ENCODE data around the gene MEGF6.

The MEGF6 gene

DNA sequence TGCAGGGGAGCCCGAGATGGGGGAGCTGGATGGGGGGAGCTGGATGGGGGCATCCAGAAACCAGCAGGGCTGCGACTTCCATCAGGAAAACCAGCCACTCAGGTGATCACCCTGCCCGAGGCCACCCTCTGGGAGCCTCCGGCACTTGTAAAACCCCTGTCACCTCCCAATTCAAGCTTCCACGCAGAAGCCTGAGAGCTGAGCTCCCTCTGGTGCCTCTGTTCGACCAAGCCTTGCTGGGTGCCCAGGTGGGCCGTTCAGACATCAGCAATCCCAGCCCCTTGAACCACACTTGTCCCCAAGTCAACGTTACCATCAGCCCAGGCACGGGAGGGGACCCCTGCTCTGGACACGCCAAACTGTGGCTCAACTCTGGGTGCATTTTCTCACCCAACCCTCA is 59.6 kb downstream of the MEGF6 start:
- in situ Hi-C loops (cut with MboI; ENCODE audit: low sequenced_read_pairs, unreplicated experiment): no loop called here
- TF ChIP-seq, protein P1, sequence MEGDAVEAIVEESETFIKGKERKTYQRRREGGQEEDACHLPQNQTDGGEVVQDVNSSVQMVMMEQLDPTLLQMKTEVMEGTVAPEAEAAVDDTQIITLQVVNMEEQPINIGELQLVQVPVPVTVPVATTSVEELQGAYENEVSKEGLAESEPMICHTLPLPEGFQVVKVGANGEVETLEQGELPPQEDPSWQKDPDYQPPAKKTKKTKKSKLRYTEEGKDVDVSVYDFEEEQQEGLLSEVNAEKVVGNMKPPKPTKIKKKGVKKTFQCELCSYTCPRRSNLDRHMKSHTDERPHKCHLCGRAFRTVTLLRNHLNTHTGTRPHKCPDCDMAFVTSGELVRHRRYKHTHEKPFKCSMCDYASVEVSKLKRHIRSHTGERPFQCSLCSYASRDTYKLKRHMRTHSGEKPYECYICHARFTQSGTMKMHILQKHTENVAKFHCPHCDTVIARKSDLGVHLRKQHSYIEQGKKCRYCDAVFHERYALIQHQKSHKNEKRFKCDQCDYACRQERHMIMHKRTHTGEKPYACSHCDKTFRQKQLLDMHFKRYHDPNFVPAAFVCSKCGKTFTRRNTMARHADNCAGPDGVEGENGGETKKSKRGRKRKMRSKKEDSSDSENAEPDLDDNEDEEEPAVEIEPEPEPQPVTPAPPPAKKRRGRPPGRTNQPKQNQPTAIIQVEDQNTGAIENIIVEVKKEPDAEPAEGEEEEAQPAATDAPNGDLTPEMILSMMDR (IDR thresholded peaks at IDR 0.05; ENCODE audit: borderline replicate concordance, control extremely low read depth, extremely low read depth, insufficient read depth, missing control alignments): no peak
- DNase-seq (ENCODE audit: low spot score): no peak

DNA sequence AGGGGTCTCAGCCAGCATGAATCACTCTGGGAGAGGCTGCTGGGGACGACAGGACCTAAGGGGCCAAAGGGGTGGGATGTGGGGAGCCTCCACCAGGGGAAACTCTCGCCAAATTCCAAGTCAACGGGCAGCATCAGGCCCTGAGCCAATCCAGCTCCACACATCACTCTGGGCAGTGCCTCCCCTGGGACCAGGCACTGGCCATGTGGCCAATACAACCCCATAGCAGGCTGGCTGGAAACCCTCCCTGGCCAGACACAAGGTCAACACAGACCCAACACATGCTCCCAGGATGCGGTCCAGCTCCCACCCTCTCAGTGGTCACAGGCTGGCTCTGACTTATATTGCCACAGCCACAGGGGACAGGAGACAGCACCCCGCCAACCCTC is 60.0 kb downstream of the MEGF6 start:
- in situ Hi-C loops (cut with MboI; ENCODE audit: low sequenced_read_pairs, unreplicated experiment): no loop called here
- DNase-seq (ENCODE audit: low spot score): no peak
- TF ChIP-seq, protein P1 (IDR thresholded peaks at IDR 0.05; ENCODE audit: borderline replicate concordance, control extremely low read depth, extremely low read depth, insufficient read depth, missing control alignments): no peak

DNA sequence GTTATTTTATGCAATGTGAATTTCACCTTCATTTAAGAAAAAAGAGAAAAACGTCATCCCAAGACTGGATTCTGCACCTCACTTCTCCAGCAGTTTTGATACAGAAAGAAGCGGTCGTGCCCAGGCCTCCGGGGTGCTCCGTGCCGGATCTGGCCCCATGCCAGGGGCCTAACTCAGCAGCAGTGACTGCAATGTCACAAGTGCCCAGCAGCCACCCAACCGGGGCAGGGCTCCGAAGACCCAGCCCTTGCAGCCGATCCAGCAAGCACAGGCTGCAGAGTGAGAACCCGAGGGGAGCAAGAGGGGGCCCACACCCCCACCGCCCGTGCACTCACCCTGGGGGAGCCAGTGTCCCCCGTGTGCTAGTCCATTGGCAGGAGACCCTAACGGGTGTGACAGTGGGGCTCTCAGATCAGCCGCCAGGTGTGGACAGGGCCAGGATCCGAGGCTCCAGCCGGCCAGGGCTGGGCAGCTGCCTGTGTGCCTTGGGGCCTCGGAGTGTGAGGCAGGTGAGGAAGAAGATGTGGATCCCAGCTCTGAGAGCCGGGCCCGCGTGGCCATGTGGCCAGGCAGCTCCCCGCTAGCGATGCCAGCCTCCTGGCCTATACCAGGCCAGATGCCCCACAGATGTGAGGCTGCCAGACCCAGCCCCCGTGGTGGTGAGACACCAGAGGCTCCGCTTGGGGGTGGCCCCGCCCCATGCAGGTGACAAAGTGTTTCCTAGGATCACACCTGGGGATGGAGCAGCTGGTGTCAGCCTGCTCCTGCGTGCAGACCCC is 60.6 kb downstream of the MEGF6 start:
- in situ Hi-C loops (cut with MboI; ENCODE audit: low sequenced_read_pairs, unreplicated experiment): no loop called here
- TF ChIP-seq, protein P1 (IDR thresholded peaks at IDR 0.05; ENCODE audit: borderline replicate concordance, control extremely low read depth, extremely low read depth, insufficient read depth, missing control alignments): no peak
- DNase-seq (ENCODE audit: low spot score): no peak

DNA sequence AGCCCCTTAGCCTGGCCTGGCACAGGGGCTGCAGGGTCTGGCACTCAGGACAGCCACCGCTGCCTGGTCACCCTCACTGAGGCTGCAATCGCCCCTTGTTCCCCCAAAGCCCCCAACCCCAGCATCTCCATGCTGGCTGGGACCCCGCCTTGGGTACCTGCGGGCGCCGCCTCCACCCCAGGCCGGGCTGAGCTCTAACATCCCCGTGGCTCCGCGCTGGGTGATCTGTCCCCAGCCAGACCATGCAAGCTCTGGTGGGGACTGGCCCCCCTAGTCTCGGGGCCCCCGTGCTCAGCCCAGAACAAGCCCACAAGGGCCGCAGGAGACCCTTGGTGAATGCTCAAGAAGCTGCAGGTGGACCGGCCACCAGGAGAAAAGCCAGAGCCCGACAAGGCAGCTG is 62.4 kb downstream of the MEGF6 start:
- in situ Hi-C loops (cut with MboI; ENCODE audit: low sequenced_read_pairs, unreplicated experiment): no loop called here
- no peak for DNase-seq (ENCODE audit: low spot score)
- TF ChIP-seq, protein P1 (IDR thresholded peaks at IDR 0.05; ENCODE audit: borderline replicate concordance, control extremely low read depth, extremely low read depth, insufficient read depth, missing control alignments): no peak

DNA sequence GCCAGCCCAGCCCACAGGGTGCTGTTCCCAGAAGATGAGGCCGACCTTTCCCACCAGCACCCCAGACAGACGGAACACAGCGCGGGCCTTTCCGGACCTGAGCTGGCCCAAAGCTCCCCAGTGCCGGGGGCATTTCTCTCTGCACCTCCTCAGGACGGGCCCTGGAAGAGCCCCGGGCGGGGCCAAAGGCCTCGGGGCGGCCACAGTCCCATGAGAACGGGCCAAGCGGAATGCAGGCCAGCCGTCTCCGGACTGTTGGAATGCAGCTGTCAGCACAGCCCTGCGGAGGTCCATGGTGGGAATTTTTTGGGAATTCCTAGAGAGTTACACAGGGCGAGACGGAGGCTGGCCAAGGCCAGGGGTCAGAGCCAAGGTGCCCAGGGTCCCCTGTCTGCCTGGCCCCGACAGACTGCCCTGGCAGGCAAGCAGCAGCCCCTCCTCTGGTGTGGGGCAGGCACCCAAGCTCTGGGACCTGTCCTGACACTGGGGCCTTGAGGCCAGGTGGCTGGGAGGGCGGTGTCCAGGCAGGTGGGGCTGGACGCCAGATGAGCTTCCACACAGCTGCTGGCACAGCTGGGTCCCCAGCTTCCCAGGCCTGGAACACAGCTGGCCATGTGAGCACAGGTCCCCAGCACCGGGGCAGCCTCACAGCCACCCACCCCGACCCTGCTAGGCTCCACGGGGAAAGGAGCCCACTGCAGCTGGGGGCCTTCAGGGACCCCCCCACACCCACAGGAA is 63.0 kb downstream of the MEGF6 start:
- in situ Hi-C loops (cut with MboI; ENCODE audit: low sequenced_read_pairs, unreplicated experiment): no loop called here

More for the DNA sequence above, 63.0 kb downstream of the MEGF6 start:
- TF ChIP-seq, protein P1 (IDR thresholded peaks at IDR 0.05; ENCODE audit: borderline replicate concordance, control extremely low read depth, extremely low read depth, insufficient read depth, missing control alignments): no peak
- DNase-seq (ENCODE audit: low spot score): no peak
